BJ (cell line): ENCODE results near the gene BTBD7. TPM values are rescaled to one million over a fixed set of nuclear protein-coding genes. Genes with fewer than 3 reads are reported as not detected.

Experiments used
- polyA plus RNA-seq: library from polyadenylated mRNA; depleted of rRNA; stranded (reverse); fragments of >200 nt; gene quantifications from 2 replicates; pipeline ENCODE4 v1.2.3, GENCODE V29; 2011; rRNA removed

BTBD7 gene
- polyA plus RNA-seq, 1 experiment = 17.7 TPM

Other genes starting within 250 kb of the BTBD7 start
- 37.0 and 49.0 TPM in 2 replicates for gene ITPK1, start 217.1 kb downstream of the BTBD7 start, polyA plus RNA-seq
- 15.5 and 20.0 TPM in 2 replicates for gene MOAP1, start 148.1 kb downstream of the BTBD7 start, polyA plus RNA-seq
- gene LYSET, start 147.7 kb downstream of the BTBD7 start, polyA plus RNA-seq = 6.8 and 12.8 TPM in 2 replicates
- gene GON7, start 126.0 kb downstream of the BTBD7 start, polyA plus RNA-seq = 4.5 and 7.7 TPM in 2 replicates
- 25.4 and 30.3 TPM in 2 replicates for gene UBR7, start 125.8 kb downstream of the BTBD7 start, polyA plus RNA-seq
- not detected in 2 replicates for gene COX8C, start 14.1 kb upstream of the BTBD7 start, polyA plus RNA-seq
- gene UNC79, start 97.9 kb upstream of the BTBD7 start, polyA plus RNA-seq = 0.02 and 0.04 TPM in 2 replicates